ENCODE data around the gene CNTNAP2. TPM values are rescaled to one million over a fixed set of nuclear protein-coding genes. Genes with fewer than 3 reads are reported as not detected.

Gene CNTNAP2
- total RNA-seq, 2 donors from 2014 or later, result 171 to 228 TPM

- H3K4me3 ChIP-seq (ENCODE audit: low read length), result no peak overlapping the region
- no peak overlapping the region for H3K27ac Mint-ChIP-seq
- no peaks in the 10 kb centered on the region for H3K36me3 Mint-ChIP-seq (ENCODE audit: low read depth)
- no peak for DNase-seq
- peaks cover 7% of the 10 kb centered on the region for H3K4me1 Mint-ChIP-seq
- H3K27me3 ChIP-seq (ENCODE audit: control insufficient read depth, insufficient read depth, low read length, poor library complexity, severe bottlenecking), result no peaks in the 10 kb centered on the region
- H3K4me3 Mint-ChIP-seq, result no peak overlapping the region
- H3K36me3 ChIP-seq (ENCODE audit: control insufficient read depth, insufficient read depth, low read length), result no peaks in the 10 kb centered on the region
- H3K27me3 Mint-ChIP-seq (ENCODE audit: insufficient read depth), result peaks cover 8% of the 10 kb centered on the region
- no peak overlapping the region for H3K27ac ChIP-seq (ENCODE audit: low read depth, low read length)
- H3K4me1 ChIP-seq (ENCODE audit: control insufficient read depth, insufficient read depth, low read length), result no peaks in the 10 kb centered on the region
- 85 to 91% methylated on average over 4 to 8 of the region's 8 CpGs for WGBS, 2 experiments (ENCODE audit: insufficient coverage in 1 of 2, insufficient read length in 1 of 2)
- TF ChIP-seq CTCF (conservative IDR thresholded peaks at IDR 0.05), result no peak
- peaks cover 36% of the 10 kb centered on the region for H3K9me3 Mint-ChIP-seq
- peaks cover 24% of the 10 kb centered on the region for H3K9me3 ChIP-seq (ENCODE audit: control insufficient read depth, low read length)
- no peak overlapping the region for H3K9ac ChIP-seq (ENCODE audit: extremely low read depth, low read length, poor library complexity, severe bottlenecking)
Observed at GRCh38 chr7:148442141-148442655, 2325.6 kb downstream of the CNTNAP2 start.

DNA sequence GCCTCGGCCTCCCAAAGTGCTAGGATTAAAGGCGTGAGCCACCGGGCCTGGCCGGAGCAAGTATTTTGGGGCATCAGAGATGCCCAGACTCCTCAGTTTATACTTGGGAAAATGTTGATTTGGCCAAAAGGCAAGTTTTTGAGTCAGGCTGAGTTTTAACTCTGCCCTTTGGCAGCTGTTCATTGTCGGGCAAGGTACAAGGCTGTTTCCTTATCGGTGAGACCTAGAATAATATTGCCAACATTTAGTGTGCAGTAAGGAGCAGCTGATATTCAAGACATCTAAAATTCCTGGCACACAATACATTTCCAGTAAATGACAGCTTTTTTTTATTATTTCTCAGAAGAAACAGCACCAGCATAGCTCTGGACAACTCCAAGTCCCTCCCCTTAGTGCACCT is 2326.3 kb downstream of the CNTNAP2 start:
- Histone ChIP-seq H3K4me3 (ENCODE audit: low read length) (no peak overlapping the region), H3K9me3 (ENCODE audit: control insufficient read depth, low read length) (peaks cover 20% of the 10 kb centered on the region), H3K27me3 (ENCODE audit: control insufficient read depth, insufficient read depth, low read length, poor library complexity, severe bottlenecking) (no peaks in the 10 kb centered on the region), H3K4me1 (ENCODE audit: control insufficient read depth, insufficient read depth, low read length) (no peaks in the 10 kb centered on the region), H3K27ac (ENCODE audit: low read depth, low read length) (no peak overlapping the region), H3K36me3 (ENCODE audit: control insufficient read depth, insufficient read depth, low read length) (no peaks in the 10 kb centered on the region), H3K9ac (ENCODE audit: extremely low read depth, low read length, poor library complexity, severe bottlenecking) (no peak overlapping the region)
- DNase-seq, result no peak
- no peak overlapping the region for H3K4me3 Mint-ChIP-seq
- H3K27me3 Mint-ChIP-seq (ENCODE audit: insufficient read depth), result peaks cover 4% of the 10 kb centered on the region
- peaks cover 31% of the 10 kb centered on the region for H3K9me3 Mint-ChIP-seq
- 88 to 95% methylated on average over 3 to 6 of the region's 6 CpGs for WGBS, 2 experiments (ENCODE audit: insufficient coverage in 1 of 2, insufficient read length in 1 of 2)
- H3K36me3 Mint-ChIP-seq (ENCODE audit: low read depth), result no peaks in the 10 kb centered on the region
- H3K4me1 Mint-ChIP-seq, result peaks cover 7% of the 10 kb centered on the region
- H3K27ac Mint-ChIP-seq, result no peak overlapping the region
- TF ChIP-seq CTCF (conservative IDR thresholded peaks at IDR 0.05), result no peak

- no peak overlapping the region for H3K4me3 Mint-ChIP-seq
- H3K36me3 Mint-ChIP-seq (ENCODE audit: low read depth), result no peaks in the 10 kb centered on the region
- H3K4me1 ChIP-seq (ENCODE audit: control insufficient read depth, insufficient read depth, low read length), result no peaks in the 10 kb centered on the region
- no peak overlapping the region for H3K27ac Mint-ChIP-seq
- no peak for DNase-seq
- no peak overlapping the region for H3K9ac ChIP-seq (ENCODE audit: extremely low read depth, low read length, poor library complexity, severe bottlenecking)
- no peak overlapping the region for H3K27ac ChIP-seq (ENCODE audit: low read depth, low read length)
- H3K4me3 ChIP-seq (ENCODE audit: low read length), result no peak overlapping the region
- peaks cover 6% of the 10 kb centered on the region for H3K4me1 Mint-ChIP-seq
- peaks cover 28% of the 10 kb centered on the region for H3K9me3 Mint-ChIP-seq
- H3K9me3 ChIP-seq (ENCODE audit: control insufficient read depth, low read length), result peaks cover 16% of the 10 kb centered on the region
- peaks cover 3% of the 10 kb centered on the region for H3K27me3 Mint-ChIP-seq (ENCODE audit: insufficient read depth)
- H3K36me3 ChIP-seq (ENCODE audit: control insufficient read depth, insufficient read depth, low read length), result no peaks in the 10 kb centered on the region
- no peak for TF ChIP-seq CTCF (conservative IDR thresholded peaks at IDR 0.05)
- H3K27me3 ChIP-seq (ENCODE audit: control insufficient read depth, insufficient read depth, low read length, poor library complexity, severe bottlenecking), result no peaks in the 10 kb centered on the region
- 92 to 95% methylated on average over 28 to 42 of the region's 42 CpGs for WGBS, 2 experiments (ENCODE audit: insufficient coverage in 1 of 2, insufficient read length in 1 of 2)
Observed at GRCh38 chr7:148445260-148446044, 2328.9 kb downstream of the CNTNAP2 start.
